ENCODE results near the gene PTPRD. TPM values are rescaled to one million over a fixed set of nuclear protein-coding genes. Genes with fewer than 3 reads are reported as not detected.

Gene PTPRD
- total RNA-seq, 2 donors from 2014 or later = 19.6 to 101 TPM

- DNase-seq (ENCODE audit: low spot score) = no peak
- no peaks in the 10 kb centered on the region for H3K27me3 ChIP-seq (replicated peaks; ENCODE audit: insufficient read depth)
- H3K36me3 ChIP-seq = no peaks in the 10 kb centered on the region
- H3K27ac ChIP-seq = no peak overlapping the region
- peaks cover 0 to 16% of the 10 kb centered on the region in 2 donors for H3K4me1 ChIP-seq (ENCODE audit: control insufficient read depth in 1 of 2, low read depth in 2 of 2)
- H3K4me3 ChIP-seq = no peak overlapping the region
- ATAC-seq (ENCODE audit: insufficient number of reproducible peaks, low FRiP score, low read depth) = no peak
- TF ChIP-seq, protein P1, sequence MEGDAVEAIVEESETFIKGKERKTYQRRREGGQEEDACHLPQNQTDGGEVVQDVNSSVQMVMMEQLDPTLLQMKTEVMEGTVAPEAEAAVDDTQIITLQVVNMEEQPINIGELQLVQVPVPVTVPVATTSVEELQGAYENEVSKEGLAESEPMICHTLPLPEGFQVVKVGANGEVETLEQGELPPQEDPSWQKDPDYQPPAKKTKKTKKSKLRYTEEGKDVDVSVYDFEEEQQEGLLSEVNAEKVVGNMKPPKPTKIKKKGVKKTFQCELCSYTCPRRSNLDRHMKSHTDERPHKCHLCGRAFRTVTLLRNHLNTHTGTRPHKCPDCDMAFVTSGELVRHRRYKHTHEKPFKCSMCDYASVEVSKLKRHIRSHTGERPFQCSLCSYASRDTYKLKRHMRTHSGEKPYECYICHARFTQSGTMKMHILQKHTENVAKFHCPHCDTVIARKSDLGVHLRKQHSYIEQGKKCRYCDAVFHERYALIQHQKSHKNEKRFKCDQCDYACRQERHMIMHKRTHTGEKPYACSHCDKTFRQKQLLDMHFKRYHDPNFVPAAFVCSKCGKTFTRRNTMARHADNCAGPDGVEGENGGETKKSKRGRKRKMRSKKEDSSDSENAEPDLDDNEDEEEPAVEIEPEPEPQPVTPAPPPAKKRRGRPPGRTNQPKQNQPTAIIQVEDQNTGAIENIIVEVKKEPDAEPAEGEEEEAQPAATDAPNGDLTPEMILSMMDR (IDR thresholded peaks at IDR 0.05) = no peak
- H3K9me3 ChIP-seq = no peaks in the 10 kb centered on the region
These were observed 1880.3 kb downstream of the PTPRD start for GRCh38 chr9:8732367-8733075.

DNA sequence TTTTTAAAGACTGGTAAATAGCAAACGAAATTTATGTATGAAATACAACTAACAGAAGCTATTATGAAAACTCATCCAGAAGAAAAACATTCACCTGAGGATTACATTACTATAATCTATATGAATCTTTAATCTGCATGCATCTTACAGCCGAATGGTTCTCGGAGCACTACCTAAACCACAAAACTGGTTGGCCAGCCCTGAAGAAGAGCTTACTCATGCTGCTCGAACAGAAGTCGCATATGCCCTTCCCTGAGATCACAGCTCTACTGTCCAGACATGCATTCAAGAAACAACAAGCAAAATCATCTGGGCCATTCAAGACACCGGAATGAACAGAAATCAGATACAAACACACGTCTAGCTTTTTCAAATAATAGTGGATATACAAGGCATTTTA lies 1882.2 kb downstream of the PTPRD start:
- no peaks in the 10 kb centered on the region for H3K9me3 ChIP-seq
- H3K27ac ChIP-seq = no peak overlapping the region
- ATAC-seq (ENCODE audit: insufficient number of reproducible peaks, low FRiP score, low read depth) (no peak), DNase-seq (ENCODE audit: low spot score) (no peak)
- no peak overlapping the region for H3K4me3 ChIP-seq
- H3K4me1 ChIP-seq (ENCODE audit: control insufficient read depth in 1 of 2, low read depth in 2 of 2) = peaks cover 0 to 7% of the 10 kb centered on the region in 2 donors
- no peaks in the 10 kb centered on the region for H3K36me3 ChIP-seq
- TF ChIP-seq, protein P1 (IDR thresholded peaks at IDR 0.05) = no peak
- H3K27me3 ChIP-seq (replicated peaks; ENCODE audit: insufficient read depth) = no peaks in the 10 kb centered on the region

GRCh38 chr9:8728910-8729309 lies 1883.9 kb downstream of the PTPRD start:
- no peaks in the 10 kb centered on the region for H3K27me3 ChIP-seq (replicated peaks; ENCODE audit: insufficient read depth)
- H3K4me1 ChIP-seq (ENCODE audit: control insufficient read depth in 1 of 2, low read depth in 2 of 2) = peaks cover 0 to 17% of the 10 kb centered on the region in 2 donors
- H3K36me3 ChIP-seq = no peaks in the 10 kb centered on the region
- H3K9me3 ChIP-seq = no peaks in the 10 kb centered on the region
- TF ChIP-seq, protein P1 (IDR thresholded peaks at IDR 0.05) = no peak
- no peak overlapping the region for H3K27ac ChIP-seq
- ATAC-seq (ENCODE audit: insufficient number of reproducible peaks, low FRiP score, low read depth) = no peak
- H3K4me3 ChIP-seq = no peak overlapping the region
- no peak for DNase-seq (ENCODE audit: low spot score)

GRCh38 chr9:8727191-8727590 lies 1885.6 kb downstream of the PTPRD start:
- no peak for DNase-seq (ENCODE audit: low spot score)
- no peak overlapping the region for H3K4me3 ChIP-seq

DNA sequence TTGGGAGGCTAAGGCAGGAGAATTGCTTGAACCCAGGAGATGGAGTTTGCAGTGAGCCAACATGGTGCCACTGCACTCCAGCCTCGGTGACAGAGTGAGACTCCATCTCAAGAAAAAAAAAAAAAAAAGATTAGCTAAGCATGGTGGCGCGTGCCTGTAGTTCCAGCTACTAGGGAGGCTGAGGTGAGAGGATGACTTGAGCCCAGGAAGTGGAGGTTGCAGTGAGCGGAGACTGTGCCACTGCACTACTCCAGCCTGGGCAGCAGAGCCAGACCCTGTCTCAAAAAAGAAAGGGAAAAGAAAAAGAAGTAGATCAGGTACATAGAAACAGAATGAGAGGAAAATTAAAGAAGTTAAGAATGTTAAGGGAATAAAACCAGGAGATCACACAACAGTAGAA lies 1886.1 kb downstream of the PTPRD start:
- DNase-seq (ENCODE audit: low spot score) (no peak), ATAC-seq (ENCODE audit: insufficient number of reproducible peaks, low FRiP score, low read depth) (no peak)
- Histone ChIP-seq H3K9me3 (no peaks in the 10 kb centered on the region), H3K27ac (no peak overlapping the region), H3K4me3 (no peak overlapping the region), H3K36me3 (no peaks in the 10 kb centered on the region), H3K27me3 (replicated peaks; ENCODE audit: insufficient read depth) (no peaks in the 10 kb centered on the region), H3K4me1 (ENCODE audit: control insufficient read depth in 1 of 2, low read depth in 2 of 2) (peaks cover 0 to 11% of the 10 kb centered on the region in 2 donors)
- TF ChIP-seq, protein P1 (IDR thresholded peaks at IDR 0.05) = no peak

More at GRCh38 chr9:8727191-8727590, 1885.6 kb downstream of the PTPRD start:
- ATAC-seq (ENCODE audit: insufficient number of reproducible peaks, low FRiP score, low read depth) = no peak
- Histone ChIP-seq H3K36me3 (no peaks in the 10 kb centered on the region), H3K4me1 (ENCODE audit: control insufficient read depth in 1 of 2, low read depth in 2 of 2) (peaks cover 0 to 11% of the 10 kb centered on the region in 2 donors), H3K27me3 (replicated peaks; ENCODE audit: insufficient read depth) (no peaks in the 10 kb centered on the region), H3K9me3 (no peaks in the 10 kb centered on the region), H3K27ac (no peak overlapping the region)
- TF ChIP-seq, protein P1 (IDR thresholded peaks at IDR 0.05) = no peak
